Measurements from ENCODE around the gene FABP6.
"Not testable (repeated sequence)": the region's sequence is repeated elsewhere in the genome, so short reads cannot be mapped to it uniquely, and the experiment has no call there.

Gene FABP6

GRCh38 chr5:160221082-160221481 lies 8.2 kb upstream of the FABP6 start:
- DNase-seq (ENCODE audit: low read depth), result no peak

DNA sequence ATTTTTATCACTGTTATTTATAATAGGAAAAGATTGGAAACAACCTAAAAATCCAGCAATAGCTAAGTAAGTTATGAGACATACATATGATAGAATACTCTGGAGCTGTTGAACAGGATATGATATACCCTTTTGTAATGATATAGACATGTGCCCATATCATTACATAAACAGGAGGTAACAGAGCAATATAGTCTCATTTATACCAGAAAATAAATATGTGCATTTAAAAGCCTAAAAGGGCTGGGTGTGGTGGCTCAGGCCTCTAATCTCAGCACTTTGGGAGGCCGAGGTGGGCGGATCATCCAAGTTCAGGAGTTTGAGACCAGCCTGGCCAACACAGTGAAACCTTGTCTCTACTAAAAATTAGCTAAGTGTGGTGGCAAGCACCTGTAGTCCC lies 2.3 kb upstream of the FABP6 start:
- no peak for DNase-seq (ENCODE audit: low read depth)

DNA sequence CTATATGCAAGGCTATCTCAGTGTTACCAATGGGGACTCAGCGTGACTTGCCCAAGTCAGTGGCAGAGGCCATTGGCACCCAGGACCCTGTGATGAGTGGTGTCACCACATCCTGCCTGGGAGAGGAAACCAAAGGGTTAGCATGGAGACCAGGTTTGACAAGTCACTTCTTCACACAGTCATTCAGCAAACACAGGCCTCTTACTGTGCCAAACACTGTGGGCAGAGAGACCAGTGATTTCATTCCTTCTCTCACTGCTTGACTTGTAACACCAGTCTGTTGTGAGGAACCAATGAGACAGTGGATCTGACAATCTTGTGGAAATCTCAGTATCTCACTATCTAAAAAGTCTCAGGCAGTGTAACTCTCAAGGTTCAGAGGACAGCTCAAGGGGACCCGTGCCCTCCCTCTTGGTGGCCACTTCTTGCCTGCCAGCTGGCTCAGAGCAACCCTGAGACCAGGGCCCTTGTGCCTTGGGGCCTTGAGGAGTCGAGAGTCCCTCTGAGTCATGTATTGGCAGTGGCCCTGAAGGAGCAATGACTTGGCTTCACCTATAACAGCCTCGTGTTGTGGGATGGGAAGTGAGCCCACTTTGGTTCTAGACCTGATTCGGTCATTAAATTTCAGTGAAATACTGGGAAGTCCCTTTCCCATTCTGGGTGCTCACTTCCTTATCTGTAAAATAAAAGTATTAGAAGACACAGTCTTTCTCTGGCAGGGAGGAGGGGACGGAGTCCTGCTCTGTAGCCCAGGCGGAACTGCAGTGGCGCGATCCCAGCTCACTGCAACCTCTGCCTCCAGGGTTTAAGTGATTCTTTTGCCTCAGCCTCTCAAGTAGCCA lies 1.6 kb downstream of the FABP6 start:
- no peak for DNase-seq (ENCODE audit: low read depth)

- no peak for DNase-seq (ENCODE audit: low read depth)
Measured at GRCh38 chr5:160231783-160232342, 2.6 kb downstream of the FABP6 start.

- DNase-seq (ENCODE audit: low read depth), result no peak
Measured at GRCh38 chr5:160233215-160233614, 3.9 kb downstream of the FABP6 start.

GRCh38 chr5:160235731-160236130 lies 6.4 kb downstream of the FABP6 start:
- DNase-seq (ENCODE audit: low read depth), result no peak

DNA sequence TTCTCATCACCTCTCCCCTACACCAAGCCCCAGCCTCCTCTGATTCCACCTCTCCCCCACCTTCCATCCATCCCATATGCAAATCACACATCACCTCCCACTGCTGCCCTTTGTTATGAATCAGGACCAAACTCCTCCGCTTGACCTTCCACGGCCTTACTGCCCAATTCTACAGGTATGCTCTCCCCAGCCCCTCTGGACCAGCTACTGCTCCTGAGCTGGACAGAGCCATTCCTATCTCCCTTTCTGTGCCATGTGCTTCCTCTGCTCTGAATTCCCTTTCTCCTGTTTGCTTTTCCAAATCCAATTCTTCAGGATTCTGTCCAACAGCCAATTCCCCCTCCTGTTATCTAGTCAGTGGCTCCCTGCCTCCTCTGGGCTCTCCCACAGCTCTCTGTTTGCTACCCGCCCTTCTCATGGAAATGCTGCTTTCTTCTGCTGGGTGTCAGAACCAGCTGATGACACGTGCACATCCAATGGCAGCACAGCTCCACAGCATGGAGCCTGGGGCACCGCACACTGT lies 8.3 kb downstream of the FABP6 start:
- DNase-seq (ENCODE audit: low read depth), result no peak

DNA sequence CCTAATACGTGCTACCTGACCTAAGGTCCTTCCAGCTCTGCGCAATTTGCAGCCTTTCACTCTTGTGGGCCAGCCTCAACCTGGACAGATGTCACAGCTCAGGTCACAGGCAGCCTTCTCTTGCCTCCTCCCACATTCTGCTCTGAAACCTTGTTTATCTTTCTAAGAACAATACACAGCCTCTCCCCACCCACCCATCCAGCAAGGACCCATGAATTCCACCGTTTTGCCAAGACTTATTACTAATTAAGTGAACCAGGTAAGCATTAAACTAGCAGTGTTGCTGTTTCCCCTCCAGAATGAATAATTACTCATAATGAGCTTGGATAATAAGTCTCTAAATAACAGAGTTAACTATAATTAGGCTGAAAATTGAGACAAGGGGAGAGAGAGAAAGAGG lies 11.0 kb downstream of the FABP6 start:
- no peak for DNase-seq (ENCODE audit: low read depth)

DNA sequence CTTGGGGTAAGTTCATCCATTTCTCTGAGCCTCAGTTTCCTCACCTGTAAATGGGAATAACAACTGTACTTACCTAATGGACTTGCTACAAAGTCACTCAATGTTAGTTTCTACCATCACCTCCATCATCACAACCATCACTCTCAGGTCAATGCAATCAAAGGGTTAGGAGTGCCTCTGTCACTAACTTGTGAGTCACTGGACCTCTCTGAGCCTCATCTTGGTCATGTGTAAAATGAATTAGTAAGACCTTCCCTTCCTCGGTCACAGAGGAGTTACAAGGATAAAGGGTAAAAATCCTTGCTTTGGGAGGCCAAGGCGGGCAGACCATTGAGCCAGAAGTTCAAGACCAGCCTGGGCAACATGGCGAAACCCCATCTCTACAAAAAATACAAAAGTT lies 12.8 kb downstream of the FABP6 start:
- DNase-seq (ENCODE audit: low read depth), result no peak

GRCh38 chr5:160245506-160246086 lies 16.3 kb downstream of the FABP6 start:
- no peak for DNase-seq (ENCODE audit: low read depth)

DNA sequence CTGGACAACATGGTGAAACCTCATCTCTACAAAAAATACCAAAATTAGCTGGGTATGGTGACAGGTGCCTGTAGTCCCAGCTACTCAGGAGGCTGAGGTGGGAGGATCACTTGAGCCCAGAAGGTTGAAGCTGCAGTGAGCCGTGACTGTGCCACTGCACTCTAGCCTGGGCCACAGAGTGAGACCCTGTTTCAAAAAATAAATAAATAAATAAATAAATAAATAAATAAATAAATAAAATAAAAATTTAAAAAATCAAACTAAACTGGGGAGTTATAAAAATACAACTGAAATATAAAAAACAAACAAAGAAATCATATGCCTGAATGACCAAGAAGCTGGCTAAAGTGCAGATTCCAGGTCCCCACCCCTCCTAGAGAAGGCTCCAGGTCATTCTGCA lies 20.3 kb downstream of the FABP6 start:
- DNase-seq (ENCODE audit: low read depth), result not testable (repeated sequence)

DNA sequence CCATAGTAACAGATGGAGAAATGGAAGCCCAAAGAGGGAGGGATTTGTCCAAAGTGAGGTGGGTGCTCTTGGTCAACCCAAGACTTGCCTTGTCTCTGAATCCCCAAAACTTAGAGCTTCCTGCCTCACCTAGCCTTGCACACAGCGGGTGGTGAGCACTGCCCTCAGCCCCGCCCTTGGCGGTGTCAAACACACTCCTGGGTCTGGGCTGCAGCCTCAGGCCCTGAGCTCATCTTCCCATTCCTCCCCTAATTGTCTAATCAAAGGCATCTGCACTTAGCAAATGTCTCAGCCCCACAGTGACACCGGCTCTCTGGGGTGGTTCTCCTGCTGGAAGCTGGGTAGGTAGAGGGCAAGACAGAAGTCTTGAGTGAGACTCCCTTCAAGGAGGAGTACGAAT lies 20.9 kb downstream of the FABP6 start:
- no peak for DNase-seq (ENCODE audit: low read depth)

DNA sequence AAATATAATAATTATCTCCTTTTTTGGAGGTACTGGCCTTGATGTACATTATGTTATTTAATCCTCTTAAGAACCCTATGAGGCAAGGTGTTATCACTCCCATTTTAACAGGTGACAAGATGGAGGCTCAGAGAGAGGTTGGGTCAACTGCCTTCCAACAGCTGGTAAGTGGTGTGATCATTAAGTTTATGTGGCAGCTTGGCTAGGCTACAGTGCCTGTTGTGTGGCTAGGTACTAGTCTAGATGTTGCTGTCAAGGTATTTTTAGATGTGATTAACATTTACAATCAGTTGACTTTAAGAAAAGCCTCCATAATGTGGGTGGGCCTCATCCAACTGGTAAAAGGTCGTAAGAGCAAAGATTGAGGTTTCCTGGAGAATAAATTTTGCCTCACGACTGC lies 21.5 kb downstream of the FABP6 start:
- DNase-seq (ENCODE audit: low read depth), result no peak

- no peak for DNase-seq (ENCODE audit: low read depth)
Measured at GRCh38 chr5:160251406-160252155, 22.3 kb downstream of the FABP6 start.

- DNase-seq (ENCODE audit: low read depth), result no peak
Measured at GRCh38 chr5:160252916-160253315, 23.6 kb downstream of the FABP6 start.

- no peak for DNase-seq (ENCODE audit: low read depth)
Measured at GRCh38 chr5:160253441-160253840, 24.1 kb downstream of the FABP6 start.

GRCh38 chr5:160254706-160255105 lies 25.4 kb downstream of the FABP6 start:
- no peak for DNase-seq (ENCODE audit: low read depth)

DNA sequence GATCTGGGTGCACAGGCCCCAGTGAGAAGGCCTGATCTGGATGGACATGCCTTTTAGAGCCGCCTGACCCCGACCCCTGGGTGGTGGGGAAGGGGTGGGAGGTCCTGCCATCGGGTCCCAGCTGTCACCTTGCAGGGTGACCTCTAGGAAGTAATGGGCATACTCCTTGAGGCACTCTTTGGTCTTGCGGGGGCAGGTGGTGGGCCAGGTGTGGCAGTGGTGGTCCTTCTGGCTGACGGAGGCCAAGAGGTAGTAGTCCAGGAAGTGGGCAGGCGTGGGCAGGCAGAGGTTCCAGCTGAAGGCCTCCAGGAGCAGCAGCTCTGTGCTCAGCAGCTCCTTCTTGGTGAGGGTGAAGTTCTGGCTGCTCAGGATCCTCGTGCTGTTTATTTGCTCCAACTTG lies 30.0 kb downstream of the FABP6 start:
- DNase-seq (ENCODE audit: low read depth), result no peak

DNA sequence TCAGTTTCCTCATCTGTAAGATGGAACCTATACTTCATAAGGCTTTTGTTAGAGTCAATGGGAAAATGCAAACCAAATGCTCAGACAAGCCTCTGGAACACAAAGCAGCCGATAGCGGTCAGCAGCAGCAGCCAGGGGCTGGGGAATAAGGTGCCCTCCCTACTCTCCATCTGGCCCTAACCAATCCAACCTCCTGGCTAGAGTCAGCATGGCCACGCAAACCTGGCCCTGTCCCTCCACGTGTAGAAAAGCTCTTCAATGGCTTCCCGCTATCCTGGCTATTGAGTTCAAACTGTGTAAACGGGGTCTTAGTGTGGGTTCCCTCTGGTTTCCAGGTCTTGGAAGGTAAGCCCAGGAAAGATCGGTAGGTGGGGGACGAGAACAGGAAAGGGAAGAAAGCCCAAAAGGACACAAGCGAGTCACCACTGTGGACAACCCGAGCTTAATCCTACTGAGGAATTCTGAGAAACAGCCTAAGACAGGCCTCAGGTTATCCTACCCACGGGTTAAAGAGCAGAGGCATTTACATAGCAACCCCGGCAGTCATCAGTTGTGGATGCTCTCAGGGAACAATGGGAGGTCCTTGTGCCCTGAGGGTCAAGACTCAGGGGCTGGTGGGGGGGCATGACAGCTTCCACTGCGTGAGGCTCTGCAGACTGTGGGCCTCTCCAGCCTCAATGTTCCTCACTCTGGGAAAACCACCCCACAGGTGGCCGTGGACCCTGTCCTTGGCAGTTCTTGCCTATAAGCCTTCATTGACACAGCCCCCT lies 30.9 kb downstream of the FABP6 start:
- DNase-seq (ENCODE audit: low read depth), result no peak

GRCh38 chr5:160260881-160261815 lies 31.8 kb downstream of the FABP6 start:
- DNase-seq (ENCODE audit: low read depth), result no peak
